ENCODE results near the gene STARD13. TPM values are rescaled to one million over a fixed set of nuclear protein-coding genes. Genes with fewer than 3 reads are reported as not detected.

The STARD13 gene
- total RNA-seq, 1 experiment from 2014 or later, result 4.1 TPM

GRCh38 chr13:33271759-33272158 is 13.8 kb downstream of the STARD13 start:
- Histone ChIP-seq H2AFZ (ENCODE audit: low read depth, low read length, poor library complexity, severe bottlenecking) (no peak overlapping the region), H3K4me3 (replicated peaks in 1 of 2; ENCODE audit: low read depth in 1 of 2, low read length in 2 of 2) (no peak overlapping the region), H3K9me3 (ENCODE audit: control insufficient read depth in 1 of 2, insufficient read depth in 1 of 2, low read depth in 1 of 2, low read length in 2 of 2) (no peaks in the 10 kb centered on the region), H3K36me3 (ENCODE audit: control insufficient read depth in 1 of 2, insufficient read depth in 2 of 2, low read length in 2 of 2) (no peaks in the 10 kb centered on the region), H3K79me2 (ENCODE audit: insufficient read depth, low read length) (no peaks in the 10 kb centered on the region), H3K9me2 (ENCODE audit: insufficient read depth) (no peaks in the 10 kb centered on the region), H4K20me1 (ENCODE audit: insufficient read depth) (no peaks in the 10 kb centered on the region), H3K27ac (ENCODE audit: low read depth, low read length) (no peak overlapping the region), H3K27me3 (ENCODE audit: insufficient read depth, low read length) (no peaks in the 10 kb centered on the region), H3K4me2 (ENCODE audit: low read length) (no peak overlapping the region), H3K9ac (ENCODE audit: low read length) (no peak overlapping the region), H3K4me1 (ENCODE audit: control insufficient read depth in 1 of 2, insufficient read depth in 2 of 2, low read length in 2 of 2) (peaks cover 0 to 6% of the 10 kb centered on the region in 2 experiments; a peak in 1 of 4 replicates)
- RAD21 ChIA-PET (ENCODE audit: low non-redundant PET in 1 of 2, low total read pairs in 2 of 2, uncharacterized antibody in 2 of 2, unreplicated experiment in 2 of 2), result no interaction called here
- ATAC-seq, result no peak
- no peak for DNase-seq (ENCODE audit: low read depth, low spot score)
- TF ChIP-seq CEBPB (IDR thresholded peaks at IDR 0.05; ENCODE audit: low read depth) (no peak), SP1 (IDR thresholded peaks at IDR 0.05; ENCODE audit: low read depth) (no peak), ELF1 (IDR thresholded peaks at IDR 0.05; ENCODE audit: borderline replicate concordance, low read depth) (no peak), CTCF (IDR thresholded peaks at IDR 0.05 in 2 of 3, conservative IDR thresholded peaks at IDR 0.05 in 1 of 3; ENCODE audit: borderline replicate concordance in 1 of 3, insufficient read depth in 1 of 3, low read depth in 2 of 3, low read length in 2 of 3) (no peak), TCF7L2 (IDR thresholded peaks at IDR 0.05; ENCODE audit: borderline replicate concordance, extremely low read depth, insufficient read depth, insufficient read length) (no peak), EZH2 (IDR thresholded peaks at IDR 0.05) (no peak), ZNF274 (IDR thresholded peaks at IDR 0.05; ENCODE audit: low read depth, low read length) (no peak), RAD21 (IDR thresholded peaks at IDR 0.05; ENCODE audit: low read depth) (no peak)
- TF ChIP-seq, protein P1, sequence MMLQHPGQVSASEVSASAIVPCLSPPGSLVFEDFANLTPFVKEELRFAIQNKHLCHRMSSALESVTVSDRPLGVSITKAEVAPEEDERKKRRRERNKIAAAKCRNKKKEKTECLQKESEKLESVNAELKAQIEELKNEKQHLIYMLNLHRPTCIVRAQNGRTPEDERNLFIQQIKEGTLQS (IDR thresholded peaks at IDR 0.05), result no peak
- intact Hi-C loops (cut with micrococcal nuclease), result no loop called here
- POLR2A ChIA-PET, result no interaction called here
- BruUV-seq (replicated peaks), result no TSS peak
- CTCF ChIA-PET, result no interaction called here
